ENCODE results near the gene TRAF5.
"Not testable (repeated sequence)": the region's sequence is repeated elsewhere in the genome, so short reads cannot be mapped to it uniquely, and the experiment has no call there.

DNA sequence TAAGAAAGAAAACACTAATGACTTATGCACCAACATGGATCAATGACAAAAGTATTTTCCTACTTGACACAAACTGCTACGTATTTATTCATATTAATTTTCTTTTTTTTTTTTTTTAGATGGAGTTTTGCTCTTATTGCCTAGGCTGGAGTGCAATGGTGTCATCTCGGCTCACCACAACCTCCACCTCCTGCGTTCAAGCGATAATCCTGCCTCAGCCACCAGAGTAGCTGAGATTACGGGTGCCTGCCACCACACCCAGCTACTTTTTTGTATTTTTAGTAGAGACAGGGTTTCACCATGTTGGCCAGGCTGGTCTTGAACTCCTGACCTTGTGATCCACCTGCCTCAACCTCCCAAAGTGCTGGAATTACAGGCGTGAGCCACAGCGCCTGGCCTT is 5.0 kb upstream of the TRAF5 start:
- TF ChIP-seq, protein P1, sequence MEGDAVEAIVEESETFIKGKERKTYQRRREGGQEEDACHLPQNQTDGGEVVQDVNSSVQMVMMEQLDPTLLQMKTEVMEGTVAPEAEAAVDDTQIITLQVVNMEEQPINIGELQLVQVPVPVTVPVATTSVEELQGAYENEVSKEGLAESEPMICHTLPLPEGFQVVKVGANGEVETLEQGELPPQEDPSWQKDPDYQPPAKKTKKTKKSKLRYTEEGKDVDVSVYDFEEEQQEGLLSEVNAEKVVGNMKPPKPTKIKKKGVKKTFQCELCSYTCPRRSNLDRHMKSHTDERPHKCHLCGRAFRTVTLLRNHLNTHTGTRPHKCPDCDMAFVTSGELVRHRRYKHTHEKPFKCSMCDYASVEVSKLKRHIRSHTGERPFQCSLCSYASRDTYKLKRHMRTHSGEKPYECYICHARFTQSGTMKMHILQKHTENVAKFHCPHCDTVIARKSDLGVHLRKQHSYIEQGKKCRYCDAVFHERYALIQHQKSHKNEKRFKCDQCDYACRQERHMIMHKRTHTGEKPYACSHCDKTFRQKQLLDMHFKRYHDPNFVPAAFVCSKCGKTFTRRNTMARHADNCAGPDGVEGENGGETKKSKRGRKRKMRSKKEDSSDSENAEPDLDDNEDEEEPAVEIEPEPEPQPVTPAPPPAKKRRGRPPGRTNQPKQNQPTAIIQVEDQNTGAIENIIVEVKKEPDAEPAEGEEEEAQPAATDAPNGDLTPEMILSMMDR (IDR thresholded peaks at IDR 0.05; ENCODE audit: insufficient read depth, low read depth, low read length): not testable (repeated sequence)
- not testable (repeated sequence) for TF ChIP-seq EZH2 (IDR thresholded peaks at IDR 0.05; ENCODE audit: insufficient read depth, low read length)

Data from astrocyte (in vitro differentiated cells and primary cell).